PC-9 (cell line): ENCODE results near the gene CSF1. TPM values are rescaled to one million over a fixed set of nuclear protein-coding genes. Genes with fewer than 3 reads are reported as not detected.
A peak's percentile ranks its signal among the peaks of the same experiment; 100 is the strongest.
"Not testable (repeated sequence)": the region's sequence is repeated elsewhere in the genome, so short reads cannot be mapped to it uniquely, and the experiment has no call there.

Experiments used
- BruUV-seq: library from RNA; stranded (reverse); fragments of 400-500 nt; replicated peaks from 2 replicates; lab custom pipeline; 2021; lab: Mats Ljungman, UMichigan
- CTCF ChIA-PET: fragments of 300-600 bp; sonication (Branson Sonifier 250); formaldehyde crosslinking; loops from one replicate; lab custom pipeline; 2022; ENCODE audit warnings: antibody characterized with exemption; lab: Charles Lee
- POLR2A ChIA-PET: fragments of 300-600 bp; sonication (Branson Sonifier 250); formaldehyde crosslinking; loops from one replicate; lab custom pipeline; 2022; ENCODE audit warnings: antibody characterized with exemption; ENCODE audit not compliant: unreplicated experiment; lab: Charles Lee
- DNase-seq, 2 experiments: peaks; one replicate each; pipeline versions ENCODE4 v3.0.0 to v3.0.0-alpha.2; 2015 to 2022; ENCODE audit warnings: mixed read lengths in 1 of 2
- H2AFZ ChIP-seq: fragments of 200-600 bp; sonication (generic); 2 replicates; pipeline ENCODE4 v1.8.1; 2017; ENCODE audit warnings: antibody characterized with exemption
- H3F3A ChIP-seq: fragments of 200-600 bp; sonication (generic); 2 replicates; pipeline ENCODE4 v1.8.1; 2017; ENCODE audit warnings: antibody characterized with exemption, mild to moderate bottlenecking, low read depth; ENCODE audit not compliant: insufficient read depth
- H3K27ac ChIP-seq: fragments of 200-600 bp; sonication (generic); 2 replicates; pipeline ENCODE4 v1.6.1; 2016; ENCODE audit warnings: mixed run types
- H3K27me3 ChIP-seq: fragments of 200-600 bp; sonication (generic); 2 replicates; pipeline ENCODE4 v1.6.1; 2016; ENCODE audit warnings: low read depth, mixed run types; ENCODE audit not compliant: insufficient read depth
- H3K36me3 ChIP-seq: fragments of 200-600 bp; sonication (generic); 2 replicates; pipeline ENCODE4 v1.6.1; 2016; ENCODE audit warnings: low read depth, mixed run types
- H3K4me1 ChIP-seq: fragments of 200-600 bp; sonication (generic); replicated peaks from 2 replicates; pipeline ENCODE4 v1.6.1; 2016; ENCODE audit warnings: mixed run types; ENCODE audit not compliant: insufficient read depth
- H3K4me2 ChIP-seq: fragments of 200-600 bp; sonication (generic); 2 replicates; pipeline ENCODE4 v1.6.1; 2017; ENCODE audit warnings: mixed run types
- H3K4me3 ChIP-seq: fragments of 200-600 bp; sonication (generic); 2 replicates; pipeline ENCODE4 v1.6.1; 2016; ENCODE audit warnings: mixed run types
- H3K79me2 ChIP-seq: fragments of 200-600 bp; sonication (generic); 2 replicates; pipeline ENCODE4 v1.6.1; 2017; ENCODE audit warnings: low read depth, mixed run types
- H3K9me2 ChIP-seq: fragments of 200-600 bp; sonication (generic); 2 replicates; pipeline ENCODE4 v1.8.1; 2017; ENCODE audit warnings: mild to moderate bottlenecking; ENCODE audit not compliant: insufficient read depth
- H3K9me3 ChIP-seq: fragments of 200-600 bp; sonication (generic); 2 replicates; pipeline ENCODE4 v1.8.1; 2016; ENCODE audit warnings: low read depth; ENCODE audit not compliant: insufficient read depth
- H4K20me1 ChIP-seq: fragments of 200-600 bp; sonication (generic); 2 replicates; pipeline ENCODE4 v1.8.1; 2017; ENCODE audit not compliant: insufficient read depth
- CTCF ChIP-seq: fragments of 200-600 bp; sonication (generic); conservative IDR thresholded peaks from 2 replicates; pipeline ENCODE4 v1.6.1; 2017; ENCODE audit warnings: mixed run types, antibody characterized with exemption, mild to moderate bottlenecking, moderate library complexity
- EZH2 ChIP-seq: fragments of 200-600 bp; sonication (generic); IDR thresholded peaks from 2 replicates; pipeline ENCODE4 v1.8.0; 2017; ENCODE audit warnings: antibody characterized with exemption, low read depth
- intact Hi-C: fragments of 100-400 bp; cut with micrococcal nuclease; formaldehyde crosslinking; loops from one replicate; pipeline ENCODE4 v1.10.0; 2022; ENCODE audit not compliant: unreplicated experiment
- total RNA-seq: library from RNA; stranded (reverse); gene quantifications from 2 replicates; pipeline ENCODE4 v1.2.3, GENCODE V29; 2021

CSF1 gene
- total RNA-seq, 1 experiment from 2014 or later, result 29.8 TPM

GRCh38 chr1:109950038-109950437, 39.4 kb downstream of the CSF1 start:
- Histone ChIP-seq H3K4me2 (no peak overlapping the region), H3K9me2 (no peaks in the 10 kb centered on the region; the same call in 1 of the 2 replicates), H3K36me3 (no peaks in the 10 kb centered on the region), H3K79me2 (no peaks in the 10 kb centered on the region), H2AFZ (no peak overlapping the region), H3F3A (peaks cover 30% of the 10 kb centered on the region), H4K20me1 (no peaks in the 10 kb centered on the region), H3K9me3 (no peaks in the 10 kb centered on the region), H3K4me1 (peaks cover 48% of the 10 kb centered on the region), H3K27ac (no peak overlapping the region), H3K4me3 (no peak overlapping the region), H3K27me3 (no peaks in the 10 kb centered on the region)
- DNase-seq, result no peak
- no TSS peak for BruUV-seq
- TF ChIP-seq CTCF (no peak), EZH2 (no peak)
- ChIA-PET CTCF (no interaction called here), POLR2A (interaction anchor here (0.7 kb wide), 2 partner anchors 25 to 30 kb away, joined by 3 to 8 read pairs; no protein-coding TSS in a partner anchor)
- intact Hi-C loops, result no loop called here

GRCh38 chr1:109950509-109950908, 39.9 kb downstream of the CSF1 start:
- H3K27ac ChIP-seq, result 0 out of 2 replicates have a peak overlapping the region, but pooled peaks have one; percentile 7
- no TSS peak for BruUV-seq

GRCh38 chr1:109951501-109951900, 40.9 kb downstream of the CSF1 start:
- H3K27ac ChIP-seq, H3K79me2 ChIP-seq, H3K4me3 ChIP-seq, BruUV-seq, H3K27me3 ChIP-seq, H4K20me1 ChIP-seq, H3K4me2 ChIP-seq, H3K36me3 ChIP-seq, POLR2A ChIA-PET, DNase-seq, CTCF ChIA-PET, H3K9me3 ChIP-seq, H3K9me2 ChIP-seq, intact Hi-C loops, H2AFZ ChIP-seq: not testable (repeated sequence)
- H3F3A ChIP-seq, result peaks cover 30% of the 10 kb centered on the region
- peaks cover 45% of the 10 kb centered on the region for H3K4me1 ChIP-seq

More at GRCh38 chr1:109950509-109950908, 39.9 kb downstream of the CSF1 start:
- Histone ChIP-seq H3K9me2 (no peaks in the 10 kb centered on the region; the same call in 1 of the 2 replicates), H3K36me3 (no peaks in the 10 kb centered on the region), H3K4me3 (no peak overlapping the region), H2AFZ (no peak overlapping the region), H3K4me2 (no peak overlapping the region), H3K79me2 (no peaks in the 10 kb centered on the region), H3K4me1 (peaks cover 48% of the 10 kb centered on the region), H3K9me3 (no peaks in the 10 kb centered on the region), H3K27me3 (no peaks in the 10 kb centered on the region), H3F3A (peaks cover 30% of the 10 kb centered on the region), H4K20me1 (no peaks in the 10 kb centered on the region)
- POLR2A ChIA-PET, result interaction anchor here (0.7 kb wide), 2 partner anchors 25 to 30 kb away, joined by 3 to 8 read pairs; no protein-coding TSS in a partner anchor
- no peak for DNase-seq
- TF ChIP-seq CTCF, result no peak
- TF ChIP-seq EZH2, result no peak
- intact Hi-C loops, result no loop called here
- CTCF ChIA-PET, result no interaction called here
